GM12878 (cell line): ENCODE data around the gene LMAN2. TPM values are rescaled to one million over a fixed set of nuclear protein-coding genes. Genes with fewer than 3 reads are reported as not detected.

Source experiments
- ATAC-seq: fragments of 200-7000 bp; cut with Tn5 transposase; 3 replicates; pipeline ENCODE4 v1.9.1; 2020; ENCODE audit warnings: mild to moderate bottlenecking, moderate library complexity
- BruUV-seq: library from RNA; stranded (reverse); fragments of 400-500 nt; replicated peaks from 2 replicates; lab custom pipeline; 2021; lab: Mats Ljungman, UMichigan
- CTCF ChIA-PET: fragments of 300-600 bp; sonication (Branson Sonifier 250); formaldehyde crosslinking; extraction: SDS; loops from one replicate; lab custom pipeline; 2021; ENCODE audit warnings: inconsistent platforms; lab: Yijun Ruan, JAX
- POLR2A ChIA-PET: fragments of 350-600 bp; formaldehyde crosslinking; extraction: SDS; loops from one replicate; lab custom pipeline; 2021; ENCODE audit warnings: inconsistent platforms; lab: Charles Lee
- RAD21 ChIA-PET: fragments of 300-600 bp; sonication (Branson Sonifier 250); formaldehyde crosslinking; loops from one replicate; lab custom pipeline; 2023; ENCODE audit warnings: antibody characterized with exemption; ENCODE audit not compliant: unreplicated experiment; lab: Charles Lee
- SMC1A ChIA-PET: fragments of 300-600 bp; sonication (Branson Sonifier 250); formaldehyde crosslinking; loops from one replicate; lab custom pipeline; 2023; ENCODE audit not compliant: unreplicated experiment, uncharacterized antibody; lab: Charles Lee
- DNase-seq: peaks from one replicate; pipeline ENCODE4 v3.0.0-alpha.2; 2011; ENCODE audit warnings: low read depth, low spot score
- FAIRE-seq: peaks from 3 replicates; lab custom pipeline; 2011; peaks lifted over from hg19 to GRCh38; lab: Jason Lieb, UNC
- H2AFZ ChIP-seq: 2 replicates; pipeline ENCODE4 v1.6.0; 2011; ENCODE audit warnings: low read depth, low read length, control low read depth; ENCODE audit not compliant: control insufficient read depth
- H3K27ac ChIP-seq: 2 replicates; pipeline ENCODE4 v1.5.1; 2011; ENCODE audit warnings: control low read depth; ENCODE audit not compliant: control insufficient read depth, insufficient read depth
- H3K27me3 ChIP-seq, 2 experiments: replicated peaks in 1 of 2; 2 replicates each; pipeline versions ENCODE4 v1.6.0 to v1.6.1; 2011; ENCODE audit warnings: low read length in 1 of 2; ENCODE audit not compliant: control insufficient read depth in 2 of 2, insufficient read depth in 2 of 2
- H3K36me3 ChIP-seq, 2 experiments: 2 replicates each; pipeline ENCODE4 v1.5.1; 2011; ENCODE audit warnings: low read length in 1 of 2; ENCODE audit not compliant: control insufficient read depth in 2 of 2, insufficient read depth in 2 of 2
- H3K4me1 ChIP-seq: 2 replicates; pipeline ENCODE4 v1.6.1; 2011; ENCODE audit warnings: mild to moderate bottlenecking, low read length, moderate library complexity, mixed read lengths; ENCODE audit not compliant: control insufficient read depth, insufficient read depth
- H3K4me2 ChIP-seq: 2 replicates; pipeline ENCODE4 v1.6.0; 2011; ENCODE audit warnings: control low read depth; ENCODE audit not compliant: control insufficient read depth, insufficient read depth
- H3K4me3 ChIP-seq: fragments of 200-600 bp; sonication (generic); 2 replicates; pipeline ENCODE4 v1.5.1; 2016
- H3K79me2 ChIP-seq: 2 replicates; pipeline ENCODE4 v1.6.0; 2011; ENCODE audit warnings: low read length; ENCODE audit not compliant: control insufficient read depth, insufficient read depth
- H3K9ac ChIP-seq: 2 replicates; pipeline ENCODE4 v1.8.0; 2011; ENCODE audit warnings: low read length, control low read depth, mixed read lengths; ENCODE audit not compliant: control insufficient read depth, insufficient read depth
- H3K9me3 ChIP-seq: replicated peaks from 3 replicates; pipeline ENCODE4 v1.5.1; 2011; ENCODE audit warnings: mild to moderate bottlenecking, low read length; ENCODE audit not compliant: control insufficient read depth, insufficient read depth
- H4K20me1 ChIP-seq: 2 replicates; pipeline ENCODE4 v1.6.0; 2011; ENCODE audit not compliant: control insufficient read depth, insufficient read depth
- ATF7 ChIP-seq: fragments of 450-650 bp; IDR thresholded peaks from 2 replicates; pipeline ENCODE4 v1.6.1; 2016; ENCODE audit warnings: low read depth, mild to moderate bottlenecking
- BCLAF1 ChIP-seq: fragments of 450-650 bp; IDR thresholded peaks from 2 replicates; pipeline ENCODE4 v1.6.1; 2017; ENCODE audit warnings: antibody characterized with exemption, mild to moderate bottlenecking, moderate library complexity
- E4F1 ChIP-seq: fragments of 450-650 bp; IDR thresholded peaks from 2 replicates; pipeline ENCODE4 v1.6.1; 2018; ENCODE audit warnings: borderline replicate concordance, mild to moderate bottlenecking; ENCODE audit not compliant: partially characterized antibody
- EGR1 ChIP-seq, 2 experiments: IDR thresholded peaks; 1 replicate in 1 of 2; 2 replicates in 1 of 2; pipeline ENCODE4 v1.6.1; 2011 to 2012; ENCODE audit warnings: low read depth in 2 of 2, low read length in 2 of 2, borderline replicate concordance in 1 of 2, mild to moderate bottlenecking in 1 of 2, moderate library complexity in 1 of 2
- ESRRA ChIP-seq: IDR thresholded peaks from 2 replicates; pipeline ENCODE4 v1.6.1; 2012; ENCODE audit warnings: mild to moderate bottlenecking, low read length, improper control_type of control experiment
- IKZF2 ChIP-seq, 2 experiments: fragments of 450-650 bp; IDR thresholded peaks; 2 replicates each; pipeline ENCODE4 v1.6.1; 2017; ENCODE audit warnings: mild to moderate bottlenecking in 2 of 2, moderate library complexity in 2 of 2
- JUNB ChIP-seq: IDR thresholded peaks from 2 replicates; pipeline ENCODE4 v1.6.1; 2016; ENCODE audit warnings: antibody characterized with exemption, mild to moderate bottlenecking
- MEF2B ChIP-seq: fragments of 450-650 bp; IDR thresholded peaks from 2 replicates; pipeline ENCODE4 v1.6.1; 2018; ENCODE audit warnings: mild to moderate bottlenecking, moderate library complexity; ENCODE audit not compliant: partially characterized antibody, poor library complexity, severe bottlenecking
- RBBP5 ChIP-seq: fragments of 200-600 bp; sonication (generic); conservative IDR thresholded peaks from 2 replicates; pipeline ENCODE4 v1.6.1; 2016
- STAT3 ChIP-seq: IDR thresholded peaks from 2 replicates; pipeline ENCODE4 v1.6.1; 2011; ENCODE audit warnings: low read depth, low read length, improper control_type of control experiment
- WRNIP1 ChIP-seq: IDR thresholded peaks from 2 replicates; pipeline ENCODE4 v1.6.1; 2011; ENCODE audit warnings: low read depth, low read length, improper control_type of control experiment, borderline replicate concordance
- YY1 ChIP-seq: IDR thresholded peaks from 2 replicates; pipeline ENCODE4 v1.6.1; 2011; ENCODE audit warnings: low read depth, mild to moderate bottlenecking, low read length
- ZBTB4 ChIP-seq: fragments of 450-650 bp; formaldehyde crosslinking; IDR thresholded peaks from 2 replicates; pipeline ENCODE4 v1.4.0; 2022; ENCODE audit warnings: mild to moderate bottlenecking, moderate library complexity
- WGBS: methylation state at CpG from one replicate; pipeline ENCODE4 v1.1.6; 2016; ENCODE audit warnings: low lambda C conversion rate; ENCODE audit not compliant: insufficient replicate concordance, insufficient coverage; ENCODE audit errors: missing lambda C conversion rate; 5-methylcytosine and 5-hydroxymethylcytosine counted together
- in situ Hi-C: fragments of 300-500 bp; cut with MboI; formaldehyde crosslinking; loops from 9 replicates; pipeline ENCODE4 v1.14.3; 2018; ENCODE audit warnings: mixed read lengths
- intact Hi-C: fragments of 100-400 bp; cut with micrococcal nuclease; formaldehyde crosslinking; loops from one replicate; pipeline ENCODE4 v1.14.2; 2022; ENCODE audit not compliant: unreplicated experiment
- polyA plus RNA-seq, 11 experiments: library from polyadenylated mRNA; depleted of rRNA in 4 of 11; unstranded in 6 of 11; stranded (reverse) in 5 of 11; fragments of >200 nt; fragmentation: Nextera tagmentation in 4 of 11; fragmentation: Illumina TruSeq in 1 of 11; extraction: Ambion mirVana in 4 of 11; extraction: Trizol in 1 of 11; gene quantifications; 1 replicate in 1 of 11; 2 replicates in 10 of 11; pipeline versions ENCODE4 v1.2.1 to v1.2.3, GENCODE V29; 2011 to 2016; ENCODE audit warnings: inconsistent platforms in 2 of 11, missing spikeins in 2 of 11, low read depth in 1 of 11
- total RNA-seq, 4 experiments: library from RNA; depleted of rRNA in 3 of 4; stranded (reverse); fragments of >200 nt in 3 of 4; fragmentation: Illumina TruSeq in 1 of 4; extraction: Trizol in 1 of 4; gene quantifications; 2 replicates each; pipeline versions ENCODE4 v1.2.1 to v1.2.3, GENCODE V29; 2013 to 2021

The LMAN2 gene
- total and polyA plus RNA-seq, 10 of the 15 experiments (the other 5 are each of a cell fraction or from before 2014, with no cell fraction given): 2.4 to 264 (median 147) TPM

- intact Hi-C loops: loop anchor here (1.0 to 5.0 kb wide), 2 partner anchors 26 to 52 kb away; partner anchors contain the start of gene MXD3
- H3K27me3 ChIP-seq: no peaks in the 10 kb centered on the region
- peak overlapping the region; percentile 61 for H3K9ac ChIP-seq
- peak; percentile 69 for DNase-seq
- WGBS: 8% methylated on average over 11 of the region's 11 CpGs
- SMC1A ChIA-PET: interaction anchor here (0.8 to 3.7 kb wide), 11 partner anchors 9 to 251 kb away, joined by 3 to 32 read pairs (median 5); partner anchors contain the start of gene LMAN2
- H3K4me1 ChIP-seq: peaks cover 60% of the 10 kb centered on the region
- peaks cover 8 to 10% of the 10 kb centered on the region in 2 experiments; a peak in 3 of 4 replicates for H3K36me3 ChIP-seq
- RAD21 ChIA-PET: interaction anchor here (1.0 to 4.4 kb wide), 8 partner anchors 10 to 83 kb away, joined by 3 to 29 read pairs (median 6); partner anchors contain the start of genes GRK6 and PRR7
- POLR2A ChIA-PET: interaction anchor here (0.6 to 2.8 kb wide), 16 partner anchors 9 to 191 kb away, joined by 3 to 17 read pairs (median 5); partner anchors contain the start of genes GRK6, LMAN2 and PDLIM7
- no peaks in the 10 kb centered on the region for H3K9me3 ChIP-seq
- no TSS peak for BruUV-seq
- peak; percentile 93 for FAIRE-seq
- H3K4me3 ChIP-seq: peak overlapping the region; percentile 63
- no peak overlapping the region for H2AFZ ChIP-seq
- CTCF ChIA-PET: interaction anchor here (0.8 to 3.7 kb wide), 11 partner anchors 8 to 251 kb away, joined by 3 to 22 read pairs (median 5); partner anchors contain the start of genes LMAN2 and PDLIM7
- H3K4me2 ChIP-seq: peak overlapping the region; percentile 93
- H3K79me2 ChIP-seq: peaks cover 52% of the 10 kb centered on the region
- no peaks in the 10 kb centered on the region for H4K20me1 ChIP-seq
- in situ Hi-C loops: no loop called here
- peak overlapping the region; percentile 91 for H3K27ac ChIP-seq
- ATAC-seq: peak; percentile 49
- TF ChIP-seq IKZF2 (IDR thresholded peaks at IDR 0.05): peak; percentile 92 to 93
- no peak for TF ChIP-seq RBBP5
- TF ChIP-seq ESRRA: 0 out of 2 replicates have a peak, but pooled peaks have one; percentile 14
- 0 out of 2 replicates have a peak, but pooled peaks have one; percentile 28 for TF ChIP-seq ATF7
- no peak for TF ChIP-seq E4F1
- peak; percentile 70 for TF ChIP-seq YY1
- peak in 1 of 2 experiments; percentile 52; a peak in 2 of 3 replicates for TF ChIP-seq EGR1 (IDR thresholded peaks at IDR 0.05; ENCODE audit: borderline replicate concordance in 1 of 2, low read depth in 2 of 2, low read length in 2 of 2)
- TF ChIP-seq ZBTB4 (CRISPR knock-in tag): no peak
- 0 out of 2 replicates have a peak, but pooled peaks have one; percentile 75 for TF ChIP-seq STAT3
- TF ChIP-seq WRNIP1: no peak
- TF ChIP-seq BCLAF1: no peak
- TF ChIP-seq MEF2B: peak; percentile 17
- TF ChIP-seq JUNB: peak; percentile 97
These were observed 12.9 kb upstream of the LMAN2 start for GRCh38 chr5:177364159-177364962.
